ENCODE results near the gene PLXND1.

PLXND1 gene

GRCh38 chr3:129604767-129605166 is 1.7 kb downstream of the PLXND1 start:
- H3K9me3 Mint-ChIP-seq: no peaks in the 10 kb centered on the region
- peaks cover 36% of the 10 kb centered on the region for H3K27me3 Mint-ChIP-seq
- no peak overlapping the region for H3K4me3 Mint-ChIP-seq
- H3K36me3 Mint-ChIP-seq (ENCODE audit: low read depth): no peaks in the 10 kb centered on the region
- no peak for DNase-seq
- no peak overlapping the region for H3K27ac Mint-ChIP-seq
- H3K4me1 Mint-ChIP-seq (ENCODE audit: low read depth): peaks cover 23% of the 10 kb centered on the region

GRCh38 chr3:129603991-129604749 is 2.3 kb downstream of the PLXND1 start:
- peak overlapping the region; percentile 22 for H3K27ac Mint-ChIP-seq
- no peak for DNase-seq
- H3K4me3 Mint-ChIP-seq: no peak overlapping the region
- no peaks in the 10 kb centered on the region for H3K9me3 Mint-ChIP-seq
- peaks cover 26% of the 10 kb centered on the region for H3K4me1 Mint-ChIP-seq (ENCODE audit: low read depth)
- peaks cover 36% of the 10 kb centered on the region for H3K27me3 Mint-ChIP-seq
- no peaks in the 10 kb centered on the region for H3K36me3 Mint-ChIP-seq (ENCODE audit: low read depth)

- Mint-ChIP-seq H3K27me3 (peaks cover 32% of the 10 kb centered on the region), H3K9me3 (no peaks in the 10 kb centered on the region), H3K4me3 (no peak overlapping the region), H3K4me1 (ENCODE audit: low read depth) (peaks cover 26% of the 10 kb centered on the region), H3K27ac (no peak overlapping the region), H3K36me3 (ENCODE audit: low read depth) (no peaks in the 10 kb centered on the region)
- DNase-seq: no peak
Observed at GRCh38 chr3:129603561-129603942, 2.9 kb downstream of the PLXND1 start.

GRCh38 chr3:129602730-129603560 is 3.5 kb downstream of the PLXND1 start:
- Mint-ChIP-seq H3K9me3 (no peaks in the 10 kb centered on the region), H3K36me3 (ENCODE audit: low read depth) (no peaks in the 10 kb centered on the region), H3K27me3 (peaks cover 28% of the 10 kb centered on the region), H3K4me1 (ENCODE audit: low read depth) (peaks cover 26% of the 10 kb centered on the region), H3K27ac (no peak overlapping the region), H3K4me3 (no peak overlapping the region)
- no peak for DNase-seq

- H3K27ac Mint-ChIP-seq: no peak overlapping the region
- H3K4me3 Mint-ChIP-seq: no peak overlapping the region
- H3K4me1 Mint-ChIP-seq (ENCODE audit: low read depth): peaks cover 25% of the 10 kb centered on the region
- no peaks in the 10 kb centered on the region for H3K9me3 Mint-ChIP-seq
- no peak for DNase-seq
- no peaks in the 10 kb centered on the region for H3K36me3 Mint-ChIP-seq (ENCODE audit: low read depth)
- H3K27me3 Mint-ChIP-seq: peaks cover 25% of the 10 kb centered on the region
Observed at GRCh38 chr3:129602309-129602708, 4.2 kb downstream of the PLXND1 start.

- Mint-ChIP-seq H3K36me3 (ENCODE audit: low read depth) (no peaks in the 10 kb centered on the region), H3K9me3 (no peaks in the 10 kb centered on the region), H3K27ac (no peak overlapping the region), H3K4me3 (no peak overlapping the region), H3K4me1 (ENCODE audit: low read depth) (peaks cover 21% of the 10 kb centered on the region), H3K27me3 (peaks cover 20% of the 10 kb centered on the region)
- DNase-seq: no peak
Observed at GRCh38 chr3:129601713-129602112, 4.8 kb downstream of the PLXND1 start.

GRCh38 chr3:129600348-129600747 is 6.1 kb downstream of the PLXND1 start:
- Mint-ChIP-seq H3K36me3 (ENCODE audit: low read depth) (no peaks in the 10 kb centered on the region), H3K4me3 (no peak overlapping the region), H3K4me1 (ENCODE audit: low read depth) (peaks cover 17% of the 10 kb centered on the region), H3K27ac (no peak overlapping the region), H3K27me3 (peaks cover 15% of the 10 kb centered on the region), H3K9me3 (no peaks in the 10 kb centered on the region)
- DNase-seq: no peak

- Mint-ChIP-seq H3K27ac (no peak overlapping the region), H3K36me3 (ENCODE audit: low read depth) (no peaks in the 10 kb centered on the region), H3K9me3 (no peaks in the 10 kb centered on the region), H3K4me1 (ENCODE audit: low read depth) (peaks cover 16% of the 10 kb centered on the region), H3K4me3 (no peak overlapping the region), H3K27me3 (peaks cover 12% of the 10 kb centered on the region)
- DNase-seq: no peak
Observed at GRCh38 chr3:129599607-129600006, 6.9 kb downstream of the PLXND1 start.

GRCh38 chr3:129599073-129599472 is 7.4 kb downstream of the PLXND1 start:
- no peak overlapping the region for H3K27ac Mint-ChIP-seq
- no peak overlapping the region for H3K4me3 Mint-ChIP-seq
- peaks cover 16% of the 10 kb centered on the region for H3K4me1 Mint-ChIP-seq (ENCODE audit: low read depth)
- peaks cover 7% of the 10 kb centered on the region for H3K27me3 Mint-ChIP-seq
- H3K36me3 Mint-ChIP-seq (ENCODE audit: low read depth): no peaks in the 10 kb centered on the region
- H3K9me3 Mint-ChIP-seq: no peaks in the 10 kb centered on the region
- DNase-seq: no peak

- Mint-ChIP-seq H3K9me3 (no peaks in the 10 kb centered on the region), H3K4me3 (no peak overlapping the region), H3K27me3 (peaks cover 4% of the 10 kb centered on the region), H3K36me3 (ENCODE audit: low read depth) (no peaks in the 10 kb centered on the region), H3K4me1 (ENCODE audit: low read depth) (peaks cover 22% of the 10 kb centered on the region), H3K27ac (no peak overlapping the region)
- no peak for DNase-seq
Observed at GRCh38 chr3:129598484-129598883, 8.0 kb downstream of the PLXND1 start.

GRCh38 chr3:129598000-129598381 is 8.5 kb downstream of the PLXND1 start:
- H3K27ac Mint-ChIP-seq: no peak overlapping the region
- no peak for DNase-seq

GRCh38 chr3:129597087-129597999 is 9.1 kb downstream of the PLXND1 start:
- Mint-ChIP-seq H3K27me3 (peaks cover 11% of the 10 kb centered on the region), H3K27ac (no peak overlapping the region), H3K4me3 (no peak overlapping the region), H3K9me3 (no peaks in the 10 kb centered on the region), H3K36me3 (ENCODE audit: low read depth) (no peaks in the 10 kb centered on the region), H3K4me1 (ENCODE audit: low read depth) (peaks cover 29% of the 10 kb centered on the region)
- no peak for DNase-seq

More at GRCh38 chr3:129598000-129598381, 8.5 kb downstream of the PLXND1 start:
- H3K36me3 Mint-ChIP-seq (ENCODE audit: low read depth): no peaks in the 10 kb centered on the region
- H3K27me3 Mint-ChIP-seq: peaks cover 9% of the 10 kb centered on the region
- H3K4me1 Mint-ChIP-seq (ENCODE audit: low read depth): peaks cover 26% of the 10 kb centered on the region
- no peak overlapping the region for H3K4me3 Mint-ChIP-seq
- H3K9me3 Mint-ChIP-seq: no peaks in the 10 kb centered on the region

GRCh38 chr3:129596194-129597086 is 10.0 kb downstream of the PLXND1 start:
- Mint-ChIP-seq H3K9me3 (no peaks in the 10 kb centered on the region), H3K27ac (no peak overlapping the region), H3K27me3 (peaks cover 11% of the 10 kb centered on the region), H3K4me3 (no peak overlapping the region), H3K36me3 (ENCODE audit: low read depth) (no peaks in the 10 kb centered on the region), H3K4me1 (ENCODE audit: low read depth) (peaks cover 29% of the 10 kb centered on the region)
- DNase-seq: no peak
